Ovary (tissue), 9 donors: ENCODE results near the gene MARK2. TPM values are rescaled to one million over a fixed set of nuclear protein-coding genes. Genes with fewer than 3 reads are reported as not detected.
A peak's percentile ranks its signal among the peaks of the same experiment; 100 is the strongest.

Experiments used
- DNase-seq, 5 donors: peaks; one replicate each; pipeline ENCODE4 v3.0.0-alpha.2; 2019 to 2020
- H3K27ac ChIP-seq, 2 donors: fragments of 200-600 bp; one replicate each; pipeline versions ENCODE4 v1.5.1 to v1.8.0; 2019 to 2022
- H3K27me3 ChIP-seq: fragments of 200-600 bp; one replicate; pipeline ENCODE4 v1.8.0; 2022
- H3K36me3 ChIP-seq: fragments of 200-600 bp; sonication (generic); one replicate; pipeline ENCODE4 v1.5.1; 2019
- H3K4me1 ChIP-seq: one replicate; pipeline ENCODE4 v1.8.1; 2013; ENCODE audit warnings: mild to moderate bottlenecking, moderate library complexity; ENCODE audit not compliant: insufficient read depth
- H3K4me3 ChIP-seq: fragments of 200-600 bp; sonication (generic); one replicate; pipeline ENCODE4 v1.5.1; 2017
- H3K9me3 ChIP-seq, 2 donors: fragments of 200-600 bp in 1 of 2; sonication (generic) in 1 of 2; one replicate each; pipeline versions ENCODE4 v1.5.1 to v1.8.1; 2013 to 2019; ENCODE audit warnings: mild to moderate bottlenecking in 1 of 2, moderate library complexity in 1 of 2
- EP300 ChIP-seq: sonication (generic); formaldehyde crosslinking; IDR thresholded peaks from one replicate; pipeline ENCODE4 v1.6.1; 2017; ENCODE audit warnings: antibody characterized with exemption
- POLR2A ChIP-seq: fragments of 450-650 bp; IDR thresholded peaks from one replicate; pipeline ENCODE4 v1.6.1; 2017; ENCODE audit warnings: antibody characterized with exemption, mild to moderate bottlenecking, moderate library complexity
- WGBS, 3 donors: extraction: QIAGEN DNeasy Blood & Tissue Kit in 1 of 3; methylation state at CpG; one replicate each; pipeline versions ENCODE4 v1.1.5 to v1.1.7; 2013 to 2017; 5-methylcytosine and 5-hydroxymethylcytosine counted together
- intact Hi-C, 4 donors: fragments of 100-400 bp; cut with DNase I; formaldehyde crosslinking; loops; one replicate each; pipeline versions ENCODE4 v1.11.0 to v1.15.1; 2022 to 2023
- polyA plus RNA-seq, 2 donors: library from polyadenylated mRNA; stranded (reverse); fragments of 200-250 nt in 1 of 2; fragments of 350-450 nt in 1 of 2; fragmentation: Illumina TruSeq in 1 of 2; extraction: RNeasy Lipid Tissue Mini Kit (QIAGEN cat#74804) in 1 of 2; gene quantifications; one replicate each; pipeline ENCODE4 v1.2.3, GENCODE V29; 2013 to 2014
- total RNA-seq, 7 donors: library from RNA; depleted of rRNA in 2 of 7; stranded (reverse); fragments of >200 nt in 2 of 7; fragmentation: NEBNext Ultra II Directional in 3 of 7; extraction: Animal tissue kit (Norgen Biotek cat#: 25700) in 3 of 7; gene quantifications; one replicate each; pipeline versions ENCODE4 v1.1.0 to v1.2.4, GENCODE V29; 2016 to 2023
- TF ChIP-seq, protein P1 (sequence below), 3 donors: fragments of 450-650 bp in 2 of 3; fragments of 200-600 bp in 1 of 3; IDR thresholded peaks; one replicate each; pipeline versions ENCODE4 v1.5.1 to v1.8.0; 2016 to 2022; ENCODE audit warnings: antibody characterized with exemption in 3 of 3, mild to moderate bottlenecking in 1 of 3
- donor health status: DM: no; HTN: no; CAD: no; lungs with moderate emphysema.
- donor health status: DM: no; HTN: no; CAD: no.
- donor health status: Bipolar disorder and iron deficiency.
- donor health status: DM: yes; HTN: yes; CAD: no.
- donor health status: DM: no; HTN: no; CAD: no.
- donor health status: DM: yes; HTN: yes; CAD: no.

Gene MARK2
- total and polyA plus RNA-seq, 9 donors: 12.3 to 27.8 (median 25.8) TPM

- peak in 4 of 5 donors; percentile 40 to 72 (median 70) for DNase-seq
- H3K4me1 ChIP-seq: peaks cover 15% of the 10 kb centered on the region
- H3K27ac ChIP-seq: no peak overlapping the region
These were observed 77.3 kb downstream of the MARK2 start for GRCh38 chr11:63915961-63916836.

GRCh38 chr11:63916837-63917691 lies 78.2 kb downstream of the MARK2 start, which contains the start of gene RCOR2:
Gene RCOR2 (minus strand): TSS chr11:63917164. CDS start chr11:63916456, 708 bp downstream.
- intact Hi-C loops: no loop called here
- H3K4me1 ChIP-seq: peaks cover 15% of the 10 kb centered on the region
- peak; percentile 77 to 90 (median 85) for DNase-seq
- no peaks in the 10 kb centered on the region for H3K36me3 ChIP-seq
- WGBS, 3 donors: 0 to 1% (median 1%) methylated on average over 14 to 85 of the region's 85 CpGs
- H3K27me3 ChIP-seq: no peaks in the 10 kb centered on the region
- H3K9me3 ChIP-seq: no peaks in the 10 kb centered on the region
- H3K4me3 ChIP-seq: peak within 1 kb of the TSS; percentile 32
- H3K27ac ChIP-seq: peak within 1 kb of the TSS in 1 of 2 donors; percentile 78
- TF ChIP-seq, protein P1, sequence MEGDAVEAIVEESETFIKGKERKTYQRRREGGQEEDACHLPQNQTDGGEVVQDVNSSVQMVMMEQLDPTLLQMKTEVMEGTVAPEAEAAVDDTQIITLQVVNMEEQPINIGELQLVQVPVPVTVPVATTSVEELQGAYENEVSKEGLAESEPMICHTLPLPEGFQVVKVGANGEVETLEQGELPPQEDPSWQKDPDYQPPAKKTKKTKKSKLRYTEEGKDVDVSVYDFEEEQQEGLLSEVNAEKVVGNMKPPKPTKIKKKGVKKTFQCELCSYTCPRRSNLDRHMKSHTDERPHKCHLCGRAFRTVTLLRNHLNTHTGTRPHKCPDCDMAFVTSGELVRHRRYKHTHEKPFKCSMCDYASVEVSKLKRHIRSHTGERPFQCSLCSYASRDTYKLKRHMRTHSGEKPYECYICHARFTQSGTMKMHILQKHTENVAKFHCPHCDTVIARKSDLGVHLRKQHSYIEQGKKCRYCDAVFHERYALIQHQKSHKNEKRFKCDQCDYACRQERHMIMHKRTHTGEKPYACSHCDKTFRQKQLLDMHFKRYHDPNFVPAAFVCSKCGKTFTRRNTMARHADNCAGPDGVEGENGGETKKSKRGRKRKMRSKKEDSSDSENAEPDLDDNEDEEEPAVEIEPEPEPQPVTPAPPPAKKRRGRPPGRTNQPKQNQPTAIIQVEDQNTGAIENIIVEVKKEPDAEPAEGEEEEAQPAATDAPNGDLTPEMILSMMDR (IDR thresholded peaks at IDR 0.05): no peak
- no peak for TF ChIP-seq EP300
- no peak for TF ChIP-seq POLR2A

More at GRCh38 chr11:63915961-63916836, 77.3 kb downstream of the MARK2 start:
- H3K27me3 ChIP-seq: no peaks in the 10 kb centered on the region
- H3K4me3 ChIP-seq: peak overlapping the region; percentile 32
- no peaks in the 10 kb centered on the region for H3K9me3 ChIP-seq
- WGBS, 3 donors: 2 to 4% (median 3%) methylated on average over 53 to 56 of the region's 56 CpGs
- no peaks in the 10 kb centered on the region for H3K36me3 ChIP-seq
- TF ChIP-seq, protein P1 (IDR thresholded peaks at IDR 0.05): peak in 1 of 3 donors; percentile 22
- TF ChIP-seq POLR2A: no peak
- no peak for TF ChIP-seq EP300
- intact Hi-C loops: no loop called here

DNA sequence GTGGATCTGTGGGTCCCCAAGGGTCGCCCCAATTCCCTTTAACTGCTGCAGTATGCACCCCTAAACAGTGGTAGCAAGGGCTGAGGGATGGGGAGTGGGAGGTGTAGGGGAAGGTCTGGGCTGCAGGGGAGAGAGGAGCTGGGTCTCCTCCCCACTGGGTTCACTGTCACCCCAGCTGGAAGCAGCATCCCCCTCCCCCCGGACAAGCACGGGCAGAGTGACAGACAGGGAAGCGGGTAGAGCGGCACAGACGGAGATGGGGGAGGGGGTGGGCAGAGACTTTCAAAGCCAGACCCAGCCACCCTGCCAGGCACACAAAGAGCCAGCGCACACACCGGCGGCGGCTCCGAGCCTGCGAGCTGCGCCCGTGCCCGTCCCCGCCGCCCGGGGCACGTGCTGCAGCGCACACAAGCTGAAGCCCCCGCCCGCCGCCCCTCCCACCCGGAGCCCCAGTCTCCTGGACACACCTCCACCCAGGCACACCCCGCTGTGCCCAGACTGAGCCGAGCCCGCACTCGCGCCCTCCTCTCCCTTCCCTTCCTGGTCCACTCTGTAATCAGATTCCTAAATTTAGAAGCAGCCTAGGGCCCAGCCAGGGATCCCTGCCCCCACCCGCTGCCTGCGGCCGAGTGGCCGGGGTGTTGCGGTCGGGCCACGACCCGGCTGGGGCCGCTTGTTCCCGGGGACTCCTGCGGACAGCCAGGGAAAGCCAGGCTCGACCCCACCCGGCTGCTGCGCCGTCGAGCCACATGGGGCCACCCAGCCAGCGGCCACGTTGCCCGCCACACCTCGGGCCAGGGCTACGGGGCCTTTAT lies 79.0 kb downstream of the MARK2 start:
- WGBS, 3 donors: 4 to 5% (median 4%) methylated on average over 41 to 50 of the region's 50 CpGs

More for the DNA sequence above, 79.0 kb downstream of the MARK2 start:
- H3K9me3 ChIP-seq: no peaks in the 10 kb centered on the region
- peak; percentile 65 to 79 (median 71) for DNase-seq
- H3K27me3 ChIP-seq: no peaks in the 10 kb centered on the region
- peak overlapping the region; percentile 52 to 78 for H3K27ac ChIP-seq
- no peaks in the 10 kb centered on the region for H3K36me3 ChIP-seq
- intact Hi-C loops: no loop called here
- H3K4me3 ChIP-seq: peak overlapping the region; percentile 32
- H3K4me1 ChIP-seq: peaks cover 15% of the 10 kb centered on the region
- TF ChIP-seq, protein P1 (IDR thresholded peaks at IDR 0.05): no peak
- TF ChIP-seq EP300 (no peak), POLR2A (no peak)
